ENCODE measurements around the gene TUBB4A.
A peak's percentile ranks its signal among the peaks of the same experiment; 100 is the strongest.

- TF ChIP-seq, protein P1, sequence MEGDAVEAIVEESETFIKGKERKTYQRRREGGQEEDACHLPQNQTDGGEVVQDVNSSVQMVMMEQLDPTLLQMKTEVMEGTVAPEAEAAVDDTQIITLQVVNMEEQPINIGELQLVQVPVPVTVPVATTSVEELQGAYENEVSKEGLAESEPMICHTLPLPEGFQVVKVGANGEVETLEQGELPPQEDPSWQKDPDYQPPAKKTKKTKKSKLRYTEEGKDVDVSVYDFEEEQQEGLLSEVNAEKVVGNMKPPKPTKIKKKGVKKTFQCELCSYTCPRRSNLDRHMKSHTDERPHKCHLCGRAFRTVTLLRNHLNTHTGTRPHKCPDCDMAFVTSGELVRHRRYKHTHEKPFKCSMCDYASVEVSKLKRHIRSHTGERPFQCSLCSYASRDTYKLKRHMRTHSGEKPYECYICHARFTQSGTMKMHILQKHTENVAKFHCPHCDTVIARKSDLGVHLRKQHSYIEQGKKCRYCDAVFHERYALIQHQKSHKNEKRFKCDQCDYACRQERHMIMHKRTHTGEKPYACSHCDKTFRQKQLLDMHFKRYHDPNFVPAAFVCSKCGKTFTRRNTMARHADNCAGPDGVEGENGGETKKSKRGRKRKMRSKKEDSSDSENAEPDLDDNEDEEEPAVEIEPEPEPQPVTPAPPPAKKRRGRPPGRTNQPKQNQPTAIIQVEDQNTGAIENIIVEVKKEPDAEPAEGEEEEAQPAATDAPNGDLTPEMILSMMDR (IDR thresholded peaks at IDR 0.05) = peak; percentile 50
- TF ChIP-seq NR3C1 (CRISPR knock-in tag; conservative IDR thresholded peaks at IDR 0.05; ENCODE audit: low read depth) = no peak
Observed at GRCh38 chr19:6460099-6460884, 41.8 kb downstream of the TUBB4A start.
